Heart right ventricle (tissue), 16 donors: ENCODE data around the gene CTR9. TPM values are rescaled to one million over a fixed set of nuclear protein-coding genes. Genes with fewer than 3 reads are reported as not detected.

ENCODE experiments used
- ATAC-seq, 8 donors: fragments of 200-7000 bp; cut with Tn5 transposase; one replicate each; pipeline ENCODE4 v1.9.1; 2020; ENCODE audit warnings: mild to moderate bottlenecking in 8 of 8, moderate library complexity in 8 of 8, moderate number of reproducible peaks in 1 of 8
- DNase-seq, 2 donors: peaks; one replicate each; pipeline ENCODE4 v3.0.0-alpha.2; 2020
- H3K27ac ChIP-seq, 10 donors: fragments of 200-600 bp; sonication (generic) in 2 of 10; one replicate each; pipeline versions ENCODE4 v1.5.0 to v1.8.0; 2020 to 2022; ENCODE audit warnings: mild to moderate bottlenecking in 3 of 10
- H3K27me3 ChIP-seq, 7 donors: fragments of 200-600 bp; one replicate each; pipeline ENCODE4 v1.8.0; 2021 to 2022; ENCODE audit warnings: mild to moderate bottlenecking in 2 of 7
- H3K36me3 ChIP-seq, 9 donors: fragments of 200-600 bp; sonication (generic) in 1 of 9; one replicate each; pipeline versions ENCODE4 v1.5.0 to v1.8.0; 2020 to 2022; ENCODE audit warnings: mild to moderate bottlenecking in 2 of 9
- H3K4me1 ChIP-seq, 9 donors: fragments of 200-600 bp; sonication (generic) in 1 of 9; one replicate each; pipeline versions ENCODE4 v1.5.0 to v1.8.0; 2020 to 2022; ENCODE audit warnings: mild to moderate bottlenecking in 4 of 9
- H3K4me3 ChIP-seq, 10 donors: fragments of 200-600 bp; sonication (generic) in 2 of 10; one replicate each; pipeline versions ENCODE4 v1.5.0 to v1.8.0; 2020 to 2022; ENCODE audit warnings: mild to moderate bottlenecking in 7 of 10, moderate library complexity in 2 of 10
- H3K9me3 ChIP-seq, 11 donors: fragments of 200-600 bp in 10 of 11; sonication (generic) in 2 of 11; one replicate each; pipeline versions ENCODE4 v1.5.0 to v1.8.0; 2013 to 2022; ENCODE audit warnings: mild to moderate bottlenecking in 2 of 11, control low read depth in 1 of 11, moderate library complexity in 1 of 11
- WGBS, 2 donors: extraction: QIAGEN DNeasy Blood & Tissue Kit; methylation state at CpG; one replicate each; pipeline ENCODE4 v1.1.7; 2013; ENCODE audit warnings: inconsistent platforms in 1 of 2; 5-methylcytosine and 5-hydroxymethylcytosine counted together
- intact Hi-C, 10 donors: fragments of 100-400 bp; cut with DNase I; formaldehyde crosslinking; loops; one replicate each; pipeline versions ENCODE4 v1.11.1 to v1.14.2; 2022
- polyA plus RNA-seq, 2 donors: library from polyadenylated mRNA; stranded (reverse); fragments of 200-250 nt; gene quantifications; one replicate each; pipeline ENCODE4 v1.2.3, GENCODE V29; 2013
- total RNA-seq, 10 donors: library from RNA; stranded (reverse); fragmentation: NEBNext Ultra II Directional in 3 of 10; extraction: Animal tissue kit (Norgen Biotek cat#: 25700) in 3 of 10; gene quantifications; one replicate each; pipeline versions ENCODE4 v1.2.1 to v1.2.4, GENCODE V29; 2021 to 2023
- TF ChIP-seq, protein P1 (sequence below), 9 donors: fragments of 200-600 bp; sonication (generic) in 2 of 9; IDR thresholded peaks; one replicate each; pipeline versions ENCODE4 v1.5.0 to v1.8.0; 2021 to 2022; ENCODE audit warnings: antibody characterized with exemption in 9 of 9, mild to moderate bottlenecking in 5 of 9, moderate library complexity in 1 of 9
- donor health status: Arrhythmogenic right ventricular cardiomyopathy.
- donor health status: ischemic (EF 13 %, LVEDD 7.1; RV severe dilation, severe dysfunction).
- donor health status: healthy with polysubstance abuse.
- donor health status: DM: no; HTN: yes; CAD: no.
- donor health status: DM: no; HTN: no; CAD: no.
- donor health status: ischemic (EF 25% LVEDD 6.9; RV normal size, moderate dysfunction).
- donor health status: ischemic (EF 25% LVEDD 5.7; RV mildly dilated, moderate dysfunction).
- donor health status: healthy.
- donor health status: DM: yes; HTN: yes; CAD: no.
- donor health status: Ischemic cardiomyopathy.
- donor health status: ischemic (EF 35%, LVEDD 5.7; RV mildly dilated, moderate dysfunction).
- donor health status: nonischemic (EF 11% LVEDD 7.7; RV severe dilation, severe dysfunction).
- donor health status: DM: yes; HTN: yes; CAD: no.
- donor health status: PGD.
- donor health status: ischemic (EF 29% LVEDD 5.4; RV normal size, mild dysfunction).
- donor health status: nonischemic (EF 23%, LVEDD 6.1; RV moderate dilation, normal function).

Gene CTR9
- total and polyA plus RNA-seq, 12 donors = 10.4 to 34.8 (median 23.1) TPM

DNA sequence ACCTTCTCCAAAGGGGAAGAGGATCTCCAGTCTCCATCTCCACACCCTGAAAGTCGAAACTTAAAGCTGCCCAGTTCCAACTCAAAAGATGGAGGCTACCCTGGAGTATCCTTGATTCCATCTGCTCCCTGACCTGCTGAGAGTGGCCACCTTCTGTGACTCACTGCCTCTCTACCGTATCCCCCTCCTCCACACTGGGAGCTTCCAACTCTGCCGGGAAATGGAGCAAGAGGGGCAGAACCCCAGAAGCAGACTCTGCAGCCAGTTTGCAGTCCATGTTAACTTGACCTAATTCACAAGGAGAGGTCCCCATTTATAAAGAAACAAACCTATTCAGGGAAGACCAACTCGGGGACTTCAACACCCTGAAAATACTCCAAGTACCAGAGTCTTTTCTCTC, 35.5 kb upstream of the CTR9 start:
- Histone ChIP-seq H3K27ac (no peak overlapping the region), H3K27me3 (no peaks in the 10 kb centered on the region), H3K36me3 (no peaks in the 10 kb centered on the region), H3K9me3 (no peaks in the 10 kb centered on the region), H3K4me1 (no peaks in the 10 kb centered on the region), H3K4me3 (no peak overlapping the region)
- intact Hi-C loops = no loop called here
- no peak for DNase-seq
- ATAC-seq = no peak
- WGBS, 2 donors = 68 to 84% methylated on average over 4 of the region's 4 CpGs
- TF ChIP-seq, protein P1, sequence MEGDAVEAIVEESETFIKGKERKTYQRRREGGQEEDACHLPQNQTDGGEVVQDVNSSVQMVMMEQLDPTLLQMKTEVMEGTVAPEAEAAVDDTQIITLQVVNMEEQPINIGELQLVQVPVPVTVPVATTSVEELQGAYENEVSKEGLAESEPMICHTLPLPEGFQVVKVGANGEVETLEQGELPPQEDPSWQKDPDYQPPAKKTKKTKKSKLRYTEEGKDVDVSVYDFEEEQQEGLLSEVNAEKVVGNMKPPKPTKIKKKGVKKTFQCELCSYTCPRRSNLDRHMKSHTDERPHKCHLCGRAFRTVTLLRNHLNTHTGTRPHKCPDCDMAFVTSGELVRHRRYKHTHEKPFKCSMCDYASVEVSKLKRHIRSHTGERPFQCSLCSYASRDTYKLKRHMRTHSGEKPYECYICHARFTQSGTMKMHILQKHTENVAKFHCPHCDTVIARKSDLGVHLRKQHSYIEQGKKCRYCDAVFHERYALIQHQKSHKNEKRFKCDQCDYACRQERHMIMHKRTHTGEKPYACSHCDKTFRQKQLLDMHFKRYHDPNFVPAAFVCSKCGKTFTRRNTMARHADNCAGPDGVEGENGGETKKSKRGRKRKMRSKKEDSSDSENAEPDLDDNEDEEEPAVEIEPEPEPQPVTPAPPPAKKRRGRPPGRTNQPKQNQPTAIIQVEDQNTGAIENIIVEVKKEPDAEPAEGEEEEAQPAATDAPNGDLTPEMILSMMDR (IDR thresholded peaks at IDR 0.05) = no peak

DNA sequence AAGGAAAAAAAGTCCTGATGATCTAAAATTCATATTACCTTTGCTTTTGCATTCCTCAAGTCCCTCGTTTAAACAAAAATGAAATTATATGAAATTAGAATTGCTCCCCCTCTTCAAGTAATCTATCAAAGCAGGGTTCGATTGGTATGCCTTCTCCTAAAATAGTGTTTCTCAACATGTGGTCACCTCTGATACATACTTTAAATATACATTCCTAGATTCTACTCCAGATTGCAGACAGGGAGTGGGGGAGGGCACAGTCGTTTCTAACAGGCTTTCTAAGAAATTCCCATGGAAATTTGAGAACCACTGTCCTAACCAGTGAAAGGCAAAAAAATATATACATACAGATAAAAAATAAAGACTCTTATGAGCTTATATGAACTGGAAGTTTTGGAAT, 34.9 kb upstream of the CTR9 start:
- DNase-seq (no peak), ATAC-seq (no peak)
- TF ChIP-seq, protein P1 (IDR thresholded peaks at IDR 0.05) = no peak
- Histone ChIP-seq H3K9me3 (no peaks in the 10 kb centered on the region), H3K27me3 (no peaks in the 10 kb centered on the region), H3K4me1 (no peaks in the 10 kb centered on the region), H3K27ac (no peak overlapping the region), H3K4me3 (no peak overlapping the region), H3K36me3 (no peaks in the 10 kb centered on the region)
- intact Hi-C loops = no loop called here
- 66 to 70% methylated on average over 3 of the region's 3 CpGs for WGBS, 2 donors

DNA sequence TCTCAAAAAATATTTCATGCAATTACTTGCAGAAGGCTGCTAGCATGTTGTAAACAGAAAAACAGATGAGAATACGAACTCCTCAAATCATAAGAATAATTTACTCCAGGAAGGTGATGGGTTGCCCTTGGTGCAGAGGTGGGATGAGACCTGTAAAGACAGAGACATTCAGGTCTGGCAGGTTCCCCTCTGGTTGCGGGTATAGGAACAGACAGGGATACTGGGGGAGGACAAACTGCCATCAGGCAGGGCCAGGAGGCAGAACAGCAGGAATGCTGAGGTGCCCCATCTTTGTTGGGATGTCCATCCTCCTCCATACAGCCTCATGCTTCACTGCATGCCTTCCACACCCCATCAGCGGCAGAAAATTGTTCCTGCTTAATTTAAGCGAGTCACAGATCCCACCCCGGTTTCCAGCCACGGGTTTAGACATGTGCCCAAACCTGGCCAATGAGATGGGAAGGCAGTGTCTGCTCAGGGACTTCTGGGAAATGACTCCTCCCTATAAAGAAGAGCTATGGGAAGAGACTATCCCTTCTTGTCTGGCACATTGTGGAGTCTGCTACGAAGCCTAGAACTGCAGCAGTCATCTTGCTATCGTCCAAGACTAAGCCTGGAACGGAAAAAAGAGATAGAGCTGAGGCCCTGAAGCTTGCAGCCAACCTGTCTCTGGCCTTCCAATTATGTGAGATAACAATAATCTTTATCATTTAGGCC, 34.3 kb upstream of the CTR9 start:
- no peak overlapping the region for H3K4me3 ChIP-seq
- no peaks in the 10 kb centered on the region for H3K9me3 ChIP-seq
- no peaks in the 10 kb centered on the region for H3K4me1 ChIP-seq
- DNase-seq (no peak), ATAC-seq (no peak)
- TF ChIP-seq, protein P1 (IDR thresholded peaks at IDR 0.05) = no peak
- no peak overlapping the region for H3K27ac ChIP-seq
- WGBS, 2 donors = 79 to 86% methylated on average over 9 of the region's 9 CpGs
- no peaks in the 10 kb centered on the region for H3K36me3 ChIP-seq
- intact Hi-C loops = no loop called here
- peaks cover 0 to 3% (median 0%) of the 10 kb centered on the region in 7 donors for H3K27me3 ChIP-seq

DNA sequence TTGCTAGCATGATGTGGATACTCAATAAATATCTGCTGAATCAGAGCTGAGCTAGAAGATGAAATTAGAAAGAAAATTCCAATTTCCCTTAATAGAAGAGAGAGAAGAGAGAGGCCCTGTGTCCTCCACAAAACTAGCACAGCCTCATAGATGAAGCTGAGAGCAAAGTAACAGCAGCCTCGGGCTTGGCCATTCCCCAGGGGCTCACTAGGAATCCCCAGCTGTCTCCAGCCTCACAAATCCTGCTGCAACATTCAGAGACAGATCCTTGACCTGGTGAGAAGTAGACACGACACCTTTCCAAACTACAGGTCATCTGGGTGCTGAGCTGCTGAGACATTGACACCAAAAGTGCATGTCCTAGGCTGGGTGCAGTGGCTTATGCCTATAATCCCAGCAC, 31.4 kb upstream of the CTR9 start:
- Histone ChIP-seq H3K4me3 (no peak overlapping the region), H3K9me3 (no peaks in the 10 kb centered on the region), H3K27me3 (peaks cover 0 to 18% (median 0%) of the 10 kb centered on the region in 7 donors), H3K4me1 (no peaks in the 10 kb centered on the region), H3K27ac (no peak overlapping the region), H3K36me3 (no peaks in the 10 kb centered on the region)
- intact Hi-C loops = no loop called here
- ATAC-seq (no peak), DNase-seq (no peak)
- WGBS, 2 donors = 70 to 78% methylated on average over 2 of the region's 2 CpGs
- TF ChIP-seq, protein P1 (IDR thresholded peaks at IDR 0.05) = no peak
